ENCODE measurements around the gene YY2. TPM values are rescaled to one million over a fixed set of nuclear protein-coding genes. Genes with fewer than 3 reads are reported as not detected.

The YY2 gene
- total and polyA plus RNA-seq, 9 of the 15 experiments (the other 6 are each of a cell fraction or from before 2014, with no cell fraction given), result 0.77 to 2.2 (median 1.1) TPM

DNA sequence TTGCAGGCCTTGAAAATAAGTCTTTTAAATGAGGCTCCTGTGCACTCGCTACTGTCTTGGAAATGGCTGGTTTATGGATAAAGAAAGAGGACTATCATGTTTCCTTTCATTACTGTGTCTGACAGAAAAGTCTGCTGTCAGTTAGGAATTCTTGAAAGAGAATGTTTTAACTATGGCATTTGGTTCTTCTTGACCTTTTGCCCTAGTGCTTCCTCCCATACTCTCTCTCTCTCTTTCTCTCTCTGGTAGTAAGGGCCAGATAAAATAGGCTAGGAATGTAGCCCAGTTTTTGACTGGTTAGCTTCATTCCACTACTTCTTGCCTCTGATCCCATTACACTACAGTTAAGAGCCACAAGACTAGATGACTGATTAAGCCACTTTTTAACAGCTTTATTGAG, 29.8 kb downstream of the YY2 start:
- Histone ChIP-seq H3K4me1 (replicated peaks in 1 of 2; ENCODE audit: control insufficient read depth in 2 of 2, insufficient read depth in 2 of 2, low read length in 2 of 2) (no peaks in the 10 kb centered on the region), H3K27me3 (ENCODE audit: control insufficient read depth in 2 of 2, insufficient read depth in 2 of 2, low read length in 2 of 2) (no peaks in the 10 kb centered on the region), H3K9me1 (ENCODE audit: control insufficient read depth, insufficient read depth, low read length) (no peaks in the 10 kb centered on the region), H3K4me3 (no peak overlapping the region), H3K9ac (ENCODE audit: insufficient read depth in 1 of 2, low read depth in 2 of 2, low read length in 2 of 2) (no peak overlapping the region), H3K79me2 (ENCODE audit: control insufficient read depth, insufficient read depth, low read length) (no peaks in the 10 kb centered on the region), H3K9me3 (replicated peaks; ENCODE audit: control insufficient read depth, insufficient read depth, low read depth, low read length) (no peaks in the 10 kb centered on the region), H3K27ac (ENCODE audit: extremely low read depth, low read depth, low read length) (no peak overlapping the region), H3K36me3 (ENCODE audit: control insufficient read depth, insufficient read depth, low read length) (no peaks in the 10 kb centered on the region; the same call in 2 of the 3 replicates), H3K4me2 (ENCODE audit: insufficient read depth, low read length) (no peak overlapping the region), H4K20me1 (replicated peaks; ENCODE audit: control insufficient read depth, insufficient read depth, low read length) (no peaks in the 10 kb centered on the region), H2AFZ (ENCODE audit: low read depth, low read length) (no peak overlapping the region)
- BruUV-seq (replicated peaks), result no TSS peak
- ATAC-seq (no peak), FAIRE-seq (no peak), DNase-seq (ENCODE audit: extremely low read depth in 1 of 4, low spot score in 3 of 4) (no peak)
- ChIA-PET CTCF (ENCODE audit: low intra/inter-chr PET ratio) (no interaction called here), POLR2A (no interaction called here)
- intact Hi-C loops (cut with micrococcal nuclease) (no loop called here), in situ Hi-C loops (cut with MboI) (no loop called here)
- 55% methylated on average over 1 of the region's 1 CpG for WGBS (ENCODE audit: insufficient coverage, low coverage, missing lambda C conversion rate)
- TF ChIP-seq HIVEP1 (CRISPR knock-in tag; IDR thresholded peaks at IDR 0.05), result no peak
- TF ChIP-seq FOS (IDR thresholded peaks at IDR 0.05; ENCODE audit: extremely low read depth, insufficient read length), result no peak
- TF ChIP-seq, protein P1, sequence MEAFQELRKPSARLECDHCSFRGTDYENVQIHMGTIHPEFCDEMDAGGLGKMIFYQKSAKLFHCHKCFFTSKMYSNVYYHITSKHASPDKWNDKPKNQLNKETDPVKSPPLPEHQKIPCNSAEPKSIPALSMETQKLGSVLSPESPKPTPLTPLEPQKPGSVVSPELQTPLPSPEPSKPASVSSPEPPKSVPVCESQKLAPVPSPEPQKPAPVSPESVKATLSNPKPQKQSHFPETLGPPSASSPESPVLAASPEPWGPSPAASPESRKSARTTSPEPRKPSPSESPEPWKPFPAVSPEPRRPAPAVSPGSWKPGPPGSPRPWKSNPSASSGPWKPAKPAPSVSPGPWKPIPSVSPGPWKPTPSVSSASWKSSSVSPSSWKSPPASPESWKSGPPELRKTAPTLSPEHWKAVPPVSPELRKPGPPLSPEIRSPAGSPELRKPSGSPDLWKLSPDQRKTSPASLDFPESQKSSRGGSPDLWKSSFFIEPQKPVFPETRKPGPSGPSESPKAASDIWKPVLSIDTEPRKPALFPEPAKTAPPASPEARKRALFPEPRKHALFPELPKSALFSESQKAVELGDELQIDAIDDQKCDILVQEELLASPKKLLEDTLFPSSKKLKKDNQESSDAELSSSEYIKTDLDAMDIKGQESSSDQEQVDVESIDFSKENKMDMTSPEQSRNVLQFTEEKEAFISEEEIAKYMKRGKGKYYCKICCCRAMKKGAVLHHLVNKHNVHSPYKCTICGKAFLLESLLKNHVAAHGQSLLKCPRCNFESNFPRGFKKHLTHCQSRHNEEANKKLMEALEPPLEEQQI (IDR thresholded peaks at IDR 0.05), result no peak
- TF ChIP-seq ZNF764 (CRISPR knock-in tag; IDR thresholded peaks at IDR 0.05; ENCODE audit: low read depth), result no peak
- no peak for TF ChIP-seq RAD21 (CRISPR knock-in tag; conservative IDR thresholded peaks at IDR 0.05 in 1 of 2, IDR thresholded peaks at IDR 0.05 in 1 of 2)
- TF ChIP-seq NR2F6 (CRISPR knock-in tag; IDR thresholded peaks at IDR 0.05), result no peak
- no peak for TF ChIP-seq KDM5B (IDR thresholded peaks at IDR 0.05; ENCODE audit: insufficient replicate concordance, low read depth, low read length)

All from K562 (cell line).